NCI-H526 treated with DMSO at 0.1 percent for 48 hours (cell line): ENCODE measurements around the gene FAM200A.
"Not testable (repeated sequence)": the region's sequence is repeated elsewhere in the genome, so short reads cannot be mapped to it uniquely, and the experiment has no call there.

Source experiments
- DNase-seq: peaks from one replicate; lab custom pipeline; 2025; lab: John Stamatoyannopoulos, UW

The FAM200A gene

GRCh38 chr7:99551767-99552463, at the start of gene FAM200A:
Gene FAM200A (minus strand): TSS chr7:99552114. CDS start chr7:99548407, 3,707 bp downstream.
- DNase-seq = peak; percentile 81

GRCh38 chr7:99599836-99600235, 47.9 kb upstream of the FAM200A start:
- DNase-seq = no peak

GRCh38 chr7:99597762-99598501, 46.0 kb upstream of the FAM200A start, which contains the start of gene TMEM225B:
Gene TMEM225B (plus strand): TSS chr7:99598267. CDS start chr7:99604389, 6,122 bp downstream.
- DNase-seq = no peak

- DNase-seq = no peak
These were observed 44.6 kb upstream of the FAM200A start for GRCh38 chr7:99596408-99596955.

GRCh38 chr7:99594948-99595745, 43.2 kb upstream of the FAM200A start:
- no peak for DNase-seq

- DNase-seq = no peak
These were observed 37.0 kb upstream of the FAM200A start for GRCh38 chr7:99588868-99589267.

- DNase-seq = not testable (repeated sequence)
These were observed 28.9 kb upstream of the FAM200A start for GRCh38 chr7:99580778-99581332.

- DNase-seq = peak; percentile 34
These were observed 28.3 kb upstream of the FAM200A start for GRCh38 chr7:99579956-99580777.

- DNase-seq = no peak
These were observed 27.5 kb upstream of the FAM200A start for GRCh38 chr7:99579281-99579955.

- DNase-seq = no peak
These were observed 24.3 kb upstream of the FAM200A start for GRCh38 chr7:99576251-99576650.

GRCh38 chr7:99573257-99573656, 21.3 kb upstream of the FAM200A start:
- DNase-seq = no peak

GRCh38 chr7:99571768-99572167, 19.9 kb upstream of the FAM200A start:
- no peak for DNase-seq

GRCh38 chr7:99568770-99569169, 16.9 kb upstream of the FAM200A start:
- not testable (repeated sequence) for DNase-seq

- DNase-seq = no peak
These were observed 11.7 kb upstream of the FAM200A start for GRCh38 chr7:99563650-99564049.

GRCh38 chr7:99562832-99563231, 10.9 kb upstream of the FAM200A start:
- no peak for DNase-seq

- no peak for DNase-seq
These were observed 10.3 kb upstream of the FAM200A start for GRCh38 chr7:99562114-99562784.

- DNase-seq = no peak
These were observed 9.8 kb upstream of the FAM200A start for GRCh38 chr7:99561737-99562051.

GRCh38 chr7:99560834-99561736, 9.2 kb upstream of the FAM200A start:
- no peak for DNase-seq
